PC-9 (cell line): ENCODE data around the gene ZNF618. TPM values are rescaled to one million over a fixed set of nuclear protein-coding genes. Genes with fewer than 3 reads are reported as not detected.

Experiments used
- BruUV-seq: library from RNA; stranded (reverse); fragments of 400-500 nt; replicated peaks from 2 replicates; lab custom pipeline; 2021; lab: Mats Ljungman, UMichigan
- CTCF ChIA-PET: fragments of 300-600 bp; sonication (Branson Sonifier 250); formaldehyde crosslinking; loops from one replicate; lab custom pipeline; 2022; ENCODE audit warnings: antibody characterized with exemption; lab: Charles Lee
- POLR2A ChIA-PET: fragments of 300-600 bp; sonication (Branson Sonifier 250); formaldehyde crosslinking; loops from one replicate; lab custom pipeline; 2022; ENCODE audit warnings: antibody characterized with exemption; ENCODE audit not compliant: unreplicated experiment; lab: Charles Lee
- DNase-seq, 2 experiments: peaks; one replicate each; pipeline versions ENCODE4 v3.0.0 to v3.0.0-alpha.2; 2015 to 2022; ENCODE audit warnings: mixed read lengths in 1 of 2
- H2AFZ ChIP-seq: fragments of 200-600 bp; sonication (generic); 2 replicates; pipeline ENCODE4 v1.8.1; 2017; ENCODE audit warnings: antibody characterized with exemption
- H3F3A ChIP-seq: fragments of 200-600 bp; sonication (generic); 2 replicates; pipeline ENCODE4 v1.8.1; 2017; ENCODE audit warnings: antibody characterized with exemption, mild to moderate bottlenecking, low read depth; ENCODE audit not compliant: insufficient read depth
- H3K27ac ChIP-seq: fragments of 200-600 bp; sonication (generic); 2 replicates; pipeline ENCODE4 v1.6.1; 2016; ENCODE audit warnings: mixed run types
- H3K27me3 ChIP-seq: fragments of 200-600 bp; sonication (generic); 2 replicates; pipeline ENCODE4 v1.6.1; 2016; ENCODE audit warnings: low read depth, mixed run types; ENCODE audit not compliant: insufficient read depth
- H3K36me3 ChIP-seq: fragments of 200-600 bp; sonication (generic); 2 replicates; pipeline ENCODE4 v1.6.1; 2016; ENCODE audit warnings: low read depth, mixed run types
- H3K4me1 ChIP-seq: fragments of 200-600 bp; sonication (generic); replicated peaks from 2 replicates; pipeline ENCODE4 v1.6.1; 2016; ENCODE audit warnings: mixed run types; ENCODE audit not compliant: insufficient read depth
- H3K4me2 ChIP-seq: fragments of 200-600 bp; sonication (generic); 2 replicates; pipeline ENCODE4 v1.6.1; 2017; ENCODE audit warnings: mixed run types
- H3K4me3 ChIP-seq: fragments of 200-600 bp; sonication (generic); 2 replicates; pipeline ENCODE4 v1.6.1; 2016; ENCODE audit warnings: mixed run types
- H3K79me2 ChIP-seq: fragments of 200-600 bp; sonication (generic); 2 replicates; pipeline ENCODE4 v1.6.1; 2017; ENCODE audit warnings: low read depth, mixed run types
- H3K9me2 ChIP-seq: fragments of 200-600 bp; sonication (generic); 2 replicates; pipeline ENCODE4 v1.8.1; 2017; ENCODE audit warnings: mild to moderate bottlenecking; ENCODE audit not compliant: insufficient read depth
- H3K9me3 ChIP-seq: fragments of 200-600 bp; sonication (generic); 2 replicates; pipeline ENCODE4 v1.8.1; 2016; ENCODE audit warnings: low read depth; ENCODE audit not compliant: insufficient read depth
- H4K20me1 ChIP-seq: fragments of 200-600 bp; sonication (generic); 2 replicates; pipeline ENCODE4 v1.8.1; 2017; ENCODE audit not compliant: insufficient read depth
- EZH2 ChIP-seq: fragments of 200-600 bp; sonication (generic); IDR thresholded peaks from 2 replicates; pipeline ENCODE4 v1.8.0; 2017; ENCODE audit warnings: antibody characterized with exemption, low read depth
- intact Hi-C: fragments of 100-400 bp; cut with micrococcal nuclease; formaldehyde crosslinking; loops from one replicate; pipeline ENCODE4 v1.10.0; 2022; ENCODE audit not compliant: unreplicated experiment
- total RNA-seq: library from RNA; stranded (reverse); gene quantifications from 2 replicates; pipeline ENCODE4 v1.2.3, GENCODE V29; 2021
- TF ChIP-seq, protein P1 (sequence below): fragments of 200-600 bp; sonication (generic); conservative IDR thresholded peaks from 2 replicates; pipeline ENCODE4 v1.6.1; 2017; ENCODE audit warnings: mixed run types, antibody characterized with exemption, mild to moderate bottlenecking, moderate library complexity

The ZNF618 gene
- total RNA-seq, 1 experiment from 2014 or later: 0.20 TPM

DNA sequence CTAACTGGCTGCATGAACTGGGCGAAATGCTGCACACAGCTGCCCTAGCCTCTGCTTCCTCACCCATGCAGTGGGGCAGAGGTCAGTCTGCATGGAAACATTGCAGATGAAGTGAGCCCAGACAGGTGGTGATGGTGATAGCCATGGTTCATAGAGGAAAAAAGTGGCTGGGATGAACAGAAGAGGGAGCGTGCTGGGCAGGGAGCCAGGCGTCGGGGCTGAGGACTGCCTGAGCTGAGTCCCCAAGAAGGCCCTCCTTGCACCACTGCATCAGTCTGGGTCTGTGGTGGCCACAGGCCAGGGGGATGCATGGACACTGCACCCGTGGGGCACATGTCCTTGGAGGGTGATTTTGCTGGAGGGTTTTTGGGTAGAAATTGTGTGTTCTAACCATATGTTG, 121.5 kb downstream of the ZNF618 start:
- H3F3A ChIP-seq: no peaks in the 10 kb centered on the region
- H3K27me3 ChIP-seq: peaks cover 77% of the 10 kb centered on the region
- no peaks in the 10 kb centered on the region for H3K79me2 ChIP-seq
- no peaks in the 10 kb centered on the region for H3K9me3 ChIP-seq
- no TSS peak for BruUV-seq
- no peaks in the 10 kb centered on the region for H3K4me1 ChIP-seq
- ChIA-PET POLR2A (no interaction called here), CTCF (no interaction called here)
- no peak overlapping the region for H3K4me2 ChIP-seq
- intact Hi-C loops: no loop called here
- no peak overlapping the region for H2AFZ ChIP-seq
- no peak overlapping the region for H3K4me3 ChIP-seq
- H3K9me2 ChIP-seq: no peaks in the 10 kb centered on the region
- DNase-seq: no peak
- TF ChIP-seq EZH2: no peak
- TF ChIP-seq, protein P1, sequence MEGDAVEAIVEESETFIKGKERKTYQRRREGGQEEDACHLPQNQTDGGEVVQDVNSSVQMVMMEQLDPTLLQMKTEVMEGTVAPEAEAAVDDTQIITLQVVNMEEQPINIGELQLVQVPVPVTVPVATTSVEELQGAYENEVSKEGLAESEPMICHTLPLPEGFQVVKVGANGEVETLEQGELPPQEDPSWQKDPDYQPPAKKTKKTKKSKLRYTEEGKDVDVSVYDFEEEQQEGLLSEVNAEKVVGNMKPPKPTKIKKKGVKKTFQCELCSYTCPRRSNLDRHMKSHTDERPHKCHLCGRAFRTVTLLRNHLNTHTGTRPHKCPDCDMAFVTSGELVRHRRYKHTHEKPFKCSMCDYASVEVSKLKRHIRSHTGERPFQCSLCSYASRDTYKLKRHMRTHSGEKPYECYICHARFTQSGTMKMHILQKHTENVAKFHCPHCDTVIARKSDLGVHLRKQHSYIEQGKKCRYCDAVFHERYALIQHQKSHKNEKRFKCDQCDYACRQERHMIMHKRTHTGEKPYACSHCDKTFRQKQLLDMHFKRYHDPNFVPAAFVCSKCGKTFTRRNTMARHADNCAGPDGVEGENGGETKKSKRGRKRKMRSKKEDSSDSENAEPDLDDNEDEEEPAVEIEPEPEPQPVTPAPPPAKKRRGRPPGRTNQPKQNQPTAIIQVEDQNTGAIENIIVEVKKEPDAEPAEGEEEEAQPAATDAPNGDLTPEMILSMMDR: no peak
- no peaks in the 10 kb centered on the region for H4K20me1 ChIP-seq
- no peak overlapping the region for H3K27ac ChIP-seq
- no peaks in the 10 kb centered on the region for H3K36me3 ChIP-seq

DNA sequence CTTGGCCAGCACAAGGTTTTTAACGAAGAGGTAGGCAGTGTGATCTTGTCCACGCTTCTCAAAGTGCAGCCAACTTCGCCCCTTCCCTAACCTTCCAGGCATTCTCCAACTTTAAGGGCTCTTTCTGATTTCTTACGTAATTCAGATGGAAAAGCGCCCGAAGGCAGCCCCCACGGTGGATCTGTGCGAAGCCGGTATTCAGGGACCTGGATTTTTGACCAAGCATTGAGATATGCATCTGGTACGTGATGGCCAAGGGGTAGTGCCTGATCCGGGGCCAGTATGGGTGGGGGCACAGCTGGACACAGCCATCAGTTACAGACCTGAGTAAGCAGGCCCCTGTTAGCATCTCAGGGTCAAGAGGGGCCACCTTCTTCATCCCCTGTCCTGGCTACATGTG, 122.0 kb downstream of the ZNF618 start:
- Histone ChIP-seq H3K4me2 (no peak overlapping the region), H3K9me3 (no peaks in the 10 kb centered on the region), H2AFZ (no peak overlapping the region), H3K36me3 (no peaks in the 10 kb centered on the region), H3K27me3 (peaks cover 79% of the 10 kb centered on the region), H3K27ac (no peak overlapping the region), H3K79me2 (no peaks in the 10 kb centered on the region), H3F3A (no peaks in the 10 kb centered on the region), H3K9me2 (no peaks in the 10 kb centered on the region), H3K4me1 (no peaks in the 10 kb centered on the region), H4K20me1 (no peaks in the 10 kb centered on the region), H3K4me3 (no peak overlapping the region)
- POLR2A ChIA-PET: no interaction called here
- TF ChIP-seq, protein P1: no peak
- TF ChIP-seq EZH2: no peak
- CTCF ChIA-PET: no interaction called here
- no peak for DNase-seq
- no TSS peak for BruUV-seq
- intact Hi-C loops: no loop called here

DNA sequence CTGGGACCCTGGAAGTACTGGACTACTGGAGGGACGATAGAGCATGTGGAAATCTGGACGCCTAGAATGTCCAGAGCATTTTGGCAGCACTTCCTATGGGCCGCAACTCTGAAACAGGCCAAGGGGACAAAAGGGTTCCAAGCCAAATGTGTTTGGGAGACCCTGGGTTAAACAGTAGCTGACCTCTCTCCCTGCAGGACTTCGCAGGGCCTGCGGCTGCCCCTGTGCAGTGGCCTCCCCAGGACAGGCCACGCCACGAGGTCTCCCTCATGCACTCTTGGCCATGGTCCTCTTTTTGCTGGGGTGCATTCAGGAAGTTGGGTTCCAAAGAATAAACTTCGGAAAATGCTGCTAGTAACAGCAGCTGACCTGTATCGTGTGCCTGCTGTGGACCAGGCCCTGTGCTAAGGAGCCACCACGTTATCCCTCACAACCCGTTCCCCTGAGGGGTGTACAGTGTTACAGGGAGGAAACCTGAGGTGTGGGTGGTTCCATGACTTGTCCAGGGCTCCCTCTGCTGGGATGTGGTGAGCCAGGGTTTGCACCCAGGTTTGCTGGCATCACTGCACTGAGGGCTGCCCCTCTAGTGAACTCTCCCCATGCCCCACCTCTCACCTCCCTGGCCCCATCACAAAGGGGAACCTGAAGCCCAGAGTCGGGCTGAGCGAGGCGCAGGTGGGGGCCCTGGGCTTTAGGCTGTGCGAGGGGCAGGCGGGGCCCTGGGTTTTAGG, 122.6 kb downstream of the ZNF618 start:
- BruUV-seq: no TSS peak
- peaks cover 79% of the 10 kb centered on the region for H3K27me3 ChIP-seq
- TF ChIP-seq, protein P1: no peak; the same call in 1 of the 2 replicates
- TF ChIP-seq EZH2: no peak
- no peak for DNase-seq
- H4K20me1 ChIP-seq: no peaks in the 10 kb centered on the region
- no peaks in the 10 kb centered on the region for H3K9me3 ChIP-seq
- no peaks in the 10 kb centered on the region for H3K79me2 ChIP-seq
- no peak overlapping the region for H3K27ac ChIP-seq
- H3K9me2 ChIP-seq: no peaks in the 10 kb centered on the region
- no peak overlapping the region for H3K4me2 ChIP-seq
- H3K36me3 ChIP-seq: no peaks in the 10 kb centered on the region
- POLR2A ChIA-PET: no interaction called here
- no peaks in the 10 kb centered on the region for H3F3A ChIP-seq
- no peak overlapping the region for H3K4me3 ChIP-seq
- H2AFZ ChIP-seq: no peak overlapping the region
- intact Hi-C loops: no loop called here
- CTCF ChIA-PET: no interaction called here
- no peaks in the 10 kb centered on the region for H3K4me1 ChIP-seq
